WTC11 (cell line): ENCODE measurements around the gene HOMER1.

Source experiments
- CDX4 ChIP-seq: fragments of 250-450 bp; sonication (Bioruptor Pico); IDR thresholded peaks from 2 replicates; pipeline ENCODE4 v1.9.0; 2021; ENCODE audit warnings: moderate library complexity, mild to moderate bottlenecking, inconsistent platforms, borderline replicate concordance
- SP1 ChIP-seq: sonication (generic); formaldehyde crosslinking; conservative IDR thresholded peaks from 2 replicates; pipeline ENCODE4 v1.8.1; 2022; ENCODE audit warnings: missing genetic modification reagents
- STAT6 ChIP-seq: sonication (generic); formaldehyde crosslinking; conservative IDR thresholded peaks from 2 replicates; pipeline ENCODE4 v1.8.1; 2023; ENCODE audit warnings: mild to moderate bottlenecking, low read depth, missing genetic modification reagents, moderate library complexity

GRCh38 chr5:79357398-79357797 lies 156.5 kb downstream of the HOMER1 start:
- no peak for TF ChIP-seq SP1 (CRISPR knock-in tag)
- no peak for TF ChIP-seq CDX4 (CRISPR knock-in tag)
- no peak for TF ChIP-seq STAT6 (CRISPR knock-in tag)
